Measurements from ENCODE around the gene PPARD. TPM values are rescaled to one million over a fixed set of nuclear protein-coding genes. Genes with fewer than 3 reads are reported as not detected.

PPARD gene
- 10.6 and 34.4 TPM in 2 replicates for total RNA-seq

DNA sequence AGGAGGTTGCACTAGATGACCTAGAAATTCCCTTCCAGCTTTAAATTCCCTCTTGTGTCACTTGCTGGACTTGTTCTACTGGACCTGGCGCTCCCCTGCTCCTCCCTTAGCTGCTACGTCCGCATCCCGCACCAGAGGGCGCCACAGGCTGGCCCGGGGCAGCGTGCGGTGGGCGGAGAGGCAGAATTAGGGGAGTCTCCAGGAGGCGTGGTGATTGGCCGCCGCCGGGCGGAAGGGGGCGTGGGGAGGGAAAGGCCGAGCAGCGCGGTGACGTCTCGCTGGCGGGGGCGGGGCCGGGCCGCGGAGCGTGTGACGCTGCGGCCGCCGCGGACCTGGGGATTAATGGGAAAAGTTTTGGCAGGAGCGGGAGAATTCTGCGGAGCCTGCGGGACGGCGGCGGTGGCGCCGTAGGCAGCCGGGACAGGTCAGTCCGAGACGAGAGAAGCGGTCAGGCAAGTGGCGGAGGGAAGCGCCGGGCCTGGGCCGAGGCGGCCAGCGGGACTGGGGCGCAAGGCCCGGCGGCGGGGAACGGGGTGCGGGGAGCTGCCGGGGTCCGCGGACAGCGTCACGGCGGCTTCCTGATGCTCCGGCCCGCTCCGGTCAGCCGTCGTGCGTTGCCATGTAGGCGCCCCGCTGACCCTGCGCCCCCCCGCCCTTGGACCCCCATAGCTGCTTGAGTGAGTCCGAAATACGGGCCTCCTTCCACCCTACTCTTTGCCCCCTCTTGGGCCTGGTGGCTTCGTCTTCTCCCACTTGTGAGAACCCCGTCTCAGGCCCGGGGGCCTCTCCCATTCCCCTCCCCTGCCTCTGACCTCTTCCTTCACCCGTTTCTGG, at the start of gene PPARD:
Gene PPARD (plus strand): TSS at position 301 of the 834 bp plus-strand sequence. CDS start 68,530 bp downstream, outside the sequence.

DNA sequence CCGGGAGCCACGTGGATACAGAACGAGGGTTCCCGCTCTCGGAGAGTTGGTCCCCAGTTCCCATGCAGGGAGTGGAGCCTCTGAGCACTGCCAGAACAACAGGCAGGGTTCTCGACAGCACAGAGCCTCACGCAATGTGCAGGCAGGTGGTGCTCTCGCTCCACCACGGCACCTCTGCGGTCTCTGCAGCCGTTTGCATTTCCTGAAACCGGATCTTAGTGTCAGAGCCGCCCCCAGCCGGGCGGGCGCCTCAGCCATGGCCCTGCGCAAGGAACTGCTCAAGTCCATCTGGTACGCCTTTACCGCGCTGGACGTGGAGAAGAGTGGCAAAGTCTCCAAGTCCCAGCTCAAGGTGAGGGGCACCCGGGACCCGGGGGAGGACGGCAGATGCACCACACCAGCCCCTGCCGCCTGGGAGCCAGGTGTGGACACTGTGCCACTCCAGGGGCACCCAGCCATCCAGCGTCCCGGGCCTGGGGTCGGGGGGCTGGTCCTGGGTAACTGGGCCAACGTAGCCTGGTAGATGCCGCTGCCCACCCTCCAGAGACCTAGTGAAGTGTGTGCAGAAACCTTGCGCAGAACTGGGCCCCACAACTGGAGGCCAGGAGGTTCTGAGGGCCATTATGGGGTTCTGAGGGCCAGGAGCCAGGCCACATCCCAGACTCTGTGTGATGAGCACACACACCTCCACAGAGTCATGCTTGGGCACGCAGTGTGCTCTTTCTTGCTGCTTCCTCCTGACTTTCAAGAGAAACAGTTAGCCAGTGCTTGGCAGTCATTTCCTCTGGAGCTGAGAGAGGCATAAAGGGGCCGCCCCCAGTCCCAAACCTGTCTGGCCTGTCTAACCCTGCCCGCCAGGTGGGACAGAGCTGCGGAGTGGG, 44.5 kb upstream of the PPARD start, which contains the start of gene DEF6:
Gene DEF6 (plus strand): TSS at position 218 of the 881 bp plus-strand sequence. CDS start 39 bp downstream, at position 257.

DNA sequence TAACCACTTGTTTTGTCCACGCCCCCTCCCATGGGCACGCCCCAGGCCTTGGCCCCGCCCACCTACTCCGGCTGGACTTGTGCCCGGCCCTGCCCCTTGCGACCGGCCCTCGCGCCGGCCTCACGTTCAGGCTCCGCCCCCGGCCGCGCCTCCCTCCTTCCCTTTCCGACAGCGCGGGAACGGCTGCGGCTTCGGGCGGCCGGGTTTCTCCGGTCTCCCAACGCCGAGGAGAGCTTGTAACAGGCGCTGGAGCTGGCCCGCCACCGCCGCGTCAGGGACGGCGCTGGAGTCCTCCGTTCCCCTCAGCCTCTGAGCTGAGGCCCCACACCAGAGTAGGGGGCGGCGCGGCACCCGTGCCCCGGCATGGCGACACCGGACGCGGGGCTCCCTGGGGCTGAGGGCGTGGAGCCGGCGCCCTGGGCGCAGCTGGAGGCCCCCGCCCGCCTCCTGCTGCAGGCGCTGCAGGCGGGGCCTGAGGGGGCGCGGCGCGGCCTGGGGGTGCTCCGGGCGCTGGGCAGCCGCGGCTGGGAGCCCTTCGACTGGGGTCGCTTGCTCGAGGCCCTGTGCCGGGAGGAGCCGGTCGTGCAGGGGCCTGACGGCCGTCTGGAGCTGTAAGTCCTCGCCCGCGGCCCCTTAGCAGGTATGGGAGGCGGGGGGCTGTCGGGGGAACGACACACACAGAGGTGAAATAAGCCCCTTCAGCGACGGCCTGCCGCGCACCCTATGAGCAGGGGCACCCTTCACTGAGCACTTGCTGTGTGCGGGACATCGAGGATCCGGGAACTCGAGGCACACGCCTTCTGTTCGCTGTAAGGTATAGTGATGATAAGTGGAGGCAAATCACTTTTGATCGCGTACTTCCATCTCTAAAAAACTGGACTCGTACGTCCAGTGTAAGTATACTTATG, 110.1 kb downstream of the PPARD start, which contains the start of gene FANCE:
Gene FANCE (plus strand): TSS at position 156 of the 908 bp plus-strand sequence. CDS start 208 bp downstream, at position 364.

DNA sequence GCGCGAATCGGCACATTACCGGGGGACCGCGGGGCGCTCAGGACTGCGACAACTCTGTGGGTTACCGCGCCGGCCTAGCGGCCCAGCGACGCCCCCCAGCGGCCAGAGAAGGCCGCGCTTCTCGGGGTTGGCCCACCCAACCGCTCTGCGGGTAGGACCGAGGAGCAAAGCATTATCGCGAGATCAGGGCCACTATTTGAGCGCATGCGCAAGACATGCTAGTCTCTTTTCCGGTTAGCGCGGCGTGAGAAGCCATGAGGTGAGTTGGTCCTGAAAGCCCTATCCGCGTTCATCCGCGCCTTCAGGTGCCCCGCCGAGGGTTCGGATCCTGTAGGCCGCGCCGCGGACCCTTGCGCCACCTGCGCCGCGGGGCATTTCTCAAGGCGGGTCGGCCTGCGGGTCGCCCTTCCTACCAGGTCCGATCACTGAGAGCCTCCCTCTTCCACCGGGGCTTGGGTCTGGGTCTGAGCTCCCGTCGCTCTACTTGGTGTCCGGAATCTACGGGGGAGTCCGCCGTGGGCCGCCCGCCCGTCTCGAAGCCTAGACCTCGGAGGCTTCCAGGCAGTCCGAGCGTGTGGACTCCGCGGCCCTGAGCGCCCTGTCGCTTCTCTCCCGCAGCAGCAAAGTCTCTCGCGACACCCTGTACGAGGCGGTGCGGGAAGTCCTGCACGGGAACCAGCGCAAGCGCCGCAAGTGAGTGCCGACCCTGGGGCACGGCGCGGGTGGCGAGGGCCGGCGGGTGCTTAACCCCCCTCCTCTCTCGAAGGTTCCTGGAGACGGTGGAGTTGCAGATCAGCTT, 126.0 kb downstream of the PPARD start, which contains the start of gene RPL10A:
Gene RPL10A (plus strand): TSS at position 221 of the 799 bp plus-strand sequence. CDS start 34 bp downstream, at position 255.

Other genes with a start within 250 kb of the PPARD start
- gene TCP11, start 201.2 kb upstream of the PPARD start, total RNA-seq: under 0.01 TPM in 1 of 2 replicates, not detected in the other
- not detected in 2 replicates for gene SCUBE3, start 128.6 kb upstream of the PPARD start, total RNA-seq
- 4.8 and 9.8 TPM in 2 replicates for gene ZNF76, start 82.8 kb upstream of the PPARD start, total RNA-seq
- gene DEF6, start 44.7 kb upstream of the PPARD start, total RNA-seq: 23.2 and 24.6 TPM in 2 replicates
- gene FANCE, start 109.8 kb downstream of the PPARD start, total RNA-seq: 49.6 and 52.0 TPM in 2 replicates
- gene RPL10A, start 125.8 kb downstream of the PPARD start, total RNA-seq: 1,534 and 1,863 TPM in 2 replicates
- 6.5 and 18.9 TPM in 2 replicates for gene TEAD3, start 154.5 kb downstream of the PPARD start, total RNA-seq
- gene TULP1, start 170.3 kb downstream of the PPARD start, total RNA-seq: not detected in 2 replicates